Measurements from ENCODE around the gene UVRAG.

GRCh38 chr11:75809111-75809510 is 5.9 kb upstream of the UVRAG start:
- TF ChIP-seq POLR2A (IDR thresholded peaks at IDR 0.05) (no peak), CTCF (IDR thresholded peaks at IDR 0.05 in 4 of 5, conservative IDR thresholded peaks at IDR 0.05 in 1 of 5) (no peak)

All from gastrocnemius medialis (tissue), 4 donors.